Ishikawa (cell line): ENCODE data around the gene NUDT10.

ENCODE experiments used
- CEBPB ChIP-seq: IDR thresholded peaks from 2 replicates; pipeline ENCODE4 v1.6.1; 2012
- EP300 ChIP-seq: IDR thresholded peaks from 2 replicates; pipeline ENCODE4 v1.6.1; 2012; ENCODE audit warnings: borderline replicate concordance
- TAF1 ChIP-seq: IDR thresholded peaks from 2 replicates; pipeline ENCODE4 v1.6.1; 2012; ENCODE audit warnings: low read depth, mild to moderate bottlenecking
- TF ChIP-seq, protein P1 (sequence below): IDR thresholded peaks from 2 replicates; pipeline ENCODE4 v1.6.1; 2012

DNA sequence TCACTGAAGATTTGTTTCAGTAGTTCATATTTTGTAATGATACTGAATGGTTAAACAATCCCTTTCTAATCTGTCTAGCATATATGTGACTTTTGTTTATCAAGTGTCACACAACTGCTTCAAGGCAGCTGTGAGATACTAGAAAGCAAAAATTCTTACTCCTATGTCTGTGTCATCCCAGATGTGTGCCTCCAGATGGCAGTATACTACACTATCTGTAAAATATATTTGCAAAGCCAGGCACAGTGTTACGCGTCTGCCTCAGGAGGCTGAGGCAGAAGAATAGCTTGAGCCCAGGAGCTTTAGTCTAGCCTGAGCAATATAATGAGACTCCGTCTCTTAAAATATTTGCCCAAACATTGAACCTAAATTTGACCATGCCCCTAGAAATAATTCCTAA, 4.0 kb downstream of the NUDT10 start:
- TF ChIP-seq EP300 (no peak), TAF1 (no peak), CEBPB (no peak)
- TF ChIP-seq, protein P1, sequence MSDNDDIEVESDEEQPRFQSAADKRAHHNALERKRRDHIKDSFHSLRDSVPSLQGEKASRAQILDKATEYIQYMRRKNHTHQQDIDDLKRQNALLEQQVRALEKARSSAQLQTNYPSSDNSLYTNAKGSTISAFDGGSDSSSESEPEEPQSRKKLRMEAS = no peak
